Left lung (tissue), 14 donors: Measurements from ENCODE around the gene TSEN2. TPM values are rescaled to one million over a fixed set of nuclear protein-coding genes. Genes with fewer than 3 reads are reported as not detected.
A peak's percentile ranks its signal among the peaks of the same experiment; 100 is the strongest.

ENCODE experiments used
- ATAC-seq: fragments of 200-7000 bp; cut with Tn5 transposase; one replicate; pipeline ENCODE4 v1.9.1; 2020; ENCODE audit warnings: moderate library complexity
- DNase-seq, 4 donors: peaks; one replicate each; pipeline ENCODE4 v3.0.0-alpha.2; 2013 to 2020
- H3K27ac ChIP-seq, 2 donors: fragments of 200-600 bp; sonication (generic) in 1 of 2; one replicate each; pipeline versions ENCODE4 v1.5.0 to v1.8.0; 2020 to 2021
- H3K27me3 ChIP-seq, 2 donors: fragments of 200-600 bp; sonication (generic) in 1 of 2; one replicate each; pipeline versions ENCODE4 v1.5.0 to v1.8.0; 2020 to 2021
- H3K36me3 ChIP-seq, 2 donors: fragments of 200-600 bp; sonication (generic) in 1 of 2; one replicate each; pipeline versions ENCODE4 v1.5.0 to v1.8.0; 2020 to 2021
- H3K4me1 ChIP-seq, 2 donors: fragments of 200-600 bp; one replicate each; pipeline ENCODE4 v1.8.0; 2021
- H3K4me3 ChIP-seq, 2 donors: fragments of 200-600 bp; sonication (generic) in 1 of 2; one replicate each; pipeline versions ENCODE4 v1.5.0 to v1.8.0; 2020 to 2021; ENCODE audit warnings: mild to moderate bottlenecking in 1 of 2
- H3K9me3 ChIP-seq, 2 donors: fragments of 200-600 bp; sonication (generic) in 1 of 2; one replicate each; pipeline versions ENCODE4 v1.5.0 to v1.8.0; 2020 to 2021
- CTCF ChIP-seq, 2 donors: fragments of 200-600 bp; sonication (generic) in 1 of 2; IDR thresholded peaks; one replicate each; pipeline versions ENCODE4 v1.5.0 to v1.8.0; 2021; ENCODE audit warnings: antibody characterized with exemption in 2 of 2
- intact Hi-C, 2 donors: fragments of 100-400 bp; cut with DNase I; formaldehyde crosslinking; loops; one replicate each; pipeline versions ENCODE4 v1.11.2 to v1.14.2; 2022
- long read RNA-seq, 12 donors: library from polyadenylated mRNA in 2 of 12; unstranded in 2 of 12; transcript quantifications; one replicate each; pipeline ENCODE4 v2.0.0 and lab custom pipeline, GENCODE V29; 2019 to 2026
- polyA plus RNA-seq, 6 donors: library from polyadenylated mRNA; unstranded; fragments of 120-200 nt; gene quantifications; one replicate each; pipeline ENCODE4 v1.2.1, GENCODE V29; 2013; ENCODE audit not compliant: insufficient read length in 6 of 6
- total RNA-seq, 2 donors: library from RNA; stranded (reverse); fragmentation: NEBNext Ultra II Directional; extraction: Animal tissue kit (Norgen Biotek cat#: 25700); gene quantifications; one replicate each; pipeline ENCODE4 v1.2.1, GENCODE V29; 2021
- donor health status: DM: no; HTN: yes; CAD: no.
- donor health status: DM: no; HTN: no; CAD: no.

TSEN2 gene
- total RNA-seq, result 10 to 100 TPM in 1 of 2 donors, 1 to 10 TPM in 1; 8.1 to 15.1 TPM
- 10 to 100 TPM; 17.4 to 29.1 (median 24.3) TPM for polyA plus RNA-seq
- long read RNA-seq, donor 1, result 0 reads
- long read RNA-seq, donor 2, result 0 reads
- long read RNA-seq, donor 3, result 0 reads
- long read RNA-seq, donor 4, partial matches to known transcripts, result 2 of 6 reads
- long read RNA-seq, donor 4, other reads (novel, unspliced or antisense), result 4 of 6 reads
- long read RNA-seq, donor 5, partial matches to known transcripts, result 0 of 1 reads
- long read RNA-seq, donor 5, other reads (novel, unspliced or antisense), result 0 of 1 reads
- long read RNA-seq, donor 6, result 0 reads
- long read RNA-seq, donor 7, result 0 reads
- long read RNA-seq, donor 8, result 0 reads
- long read RNA-seq, donor 9, result 0 reads
- long read RNA-seq, donor 10, partial matches to known transcripts, result 3 of 4 reads
- long read RNA-seq, donor 10, other reads (novel, unspliced or antisense), result 1 of 4 reads
- long read RNA-seq, donor 11, result 0 reads
- long read RNA-seq, donor 12, partial matches to known transcripts, result 0 of 1 reads
- long read RNA-seq, donor 12, other reads (novel, unspliced or antisense), result 0 of 1 reads

- DNase-seq (peak; percentile 94 to 99 (median 97)), ATAC-seq (peak; percentile 95)
Observed at GRCh38 chr3:12484198-12484982, at the start of gene TSEN2. TSEN2 (plus strand) TSS chr3:12484480; CDS start chr3:12489801, 5,321 bp downstream.

GRCh38 chr3:12436514-12437220 lies 47.6 kb upstream of the TSEN2 start:
- H3K27ac ChIP-seq, result no peak overlapping the region
- no peak for TF ChIP-seq CTCF (IDR thresholded peaks at IDR 0.05)
- ATAC-seq (peak; percentile 65), DNase-seq (peak in 1 of 4 donors; percentile 40)
- H3K4me1 ChIP-seq, result no peaks in the 10 kb centered on the region
- H3K4me3 ChIP-seq, result no peak overlapping the region
- H3K9me3 ChIP-seq, result peaks cover 0 to 2% of the 10 kb centered on the region in 2 donors
- no peaks in the 10 kb centered on the region for H3K27me3 ChIP-seq
- no peaks in the 10 kb centered on the region for H3K36me3 ChIP-seq
- intact Hi-C loops, result no loop called here

More at GRCh38 chr3:12484198-12484982, at the start of gene TSEN2:
- peak within 1 kb of the TSS; percentile 71 to 85 for H3K4me3 ChIP-seq
- H3K9me3 ChIP-seq, result no peaks in the 10 kb centered on the region
- TF ChIP-seq CTCF (IDR thresholded peaks at IDR 0.05), result no peak
- H3K27ac ChIP-seq, result peak within 1 kb of the TSS; percentile 60 to 81
- intact Hi-C loops, result no loop called here
- no peaks in the 10 kb centered on the region for H3K27me3 ChIP-seq
- no peaks in the 10 kb centered on the region for H3K36me3 ChIP-seq
- peaks cover 10 to 38% of the 10 kb centered on the region in 2 donors for H3K4me1 ChIP-seq

- H3K27ac ChIP-seq, result no peak overlapping the region
- peaks cover 0 to 2% of the 10 kb centered on the region in 2 donors for H3K9me3 ChIP-seq
- H3K36me3 ChIP-seq, result no peaks in the 10 kb centered on the region
- intact Hi-C loops, result no loop called here
- TF ChIP-seq CTCF (IDR thresholded peaks at IDR 0.05), result no peak
- no peaks in the 10 kb centered on the region for H3K4me1 ChIP-seq
- ATAC-seq, result no peak
- no peaks in the 10 kb centered on the region for H3K27me3 ChIP-seq
- no peak overlapping the region for H3K4me3 ChIP-seq
- no peak for DNase-seq
Observed at GRCh38 chr3:12437221-12437605, 47.1 kb upstream of the TSEN2 start.

- DNase-seq (no peak), ATAC-seq (no peak)
- Histone ChIP-seq H3K4me3 (no peak overlapping the region), H3K9me3 (peaks cover 0 to 2% of the 10 kb centered on the region in 2 donors), H3K36me3 (no peaks in the 10 kb centered on the region), H3K27ac (no peak overlapping the region), H3K4me1 (no peaks in the 10 kb centered on the region), H3K27me3 (peaks cover 0 to 6% of the 10 kb centered on the region in 2 donors)
- TF ChIP-seq CTCF (IDR thresholded peaks at IDR 0.05), result no peak
- intact Hi-C loops, result no loop called here
Observed at GRCh38 chr3:12437861-12438260, 46.4 kb upstream of the TSEN2 start.
